HEK293 (cell line): ENCODE measurements around the gene WHRN.

Source experiments
- CTCF ChIA-PET: fragments of 350-600 bp; formaldehyde crosslinking; extraction: SDS; loops from one replicate; lab custom pipeline; 2021; ENCODE audit warnings: antibody characterized with exemption; lab: Yijun Ruan, JAX
- POLR2A ChIA-PET: fragments of 300-600 bp; formaldehyde crosslinking; extraction: SDS; loops from one replicate; lab custom pipeline; 2020; ENCODE audit warnings: antibody characterized with exemption, inconsistent platforms; lab: Yijun Ruan, JAX
- H3K27ac ChIP-seq: fragments of 200-500 bp; sonication (Bioruptor generic); 2 replicates; pipeline ENCODE4 v1.5.1; 2014; ENCODE audit warnings: low read depth, low read length, control low read depth, inconsistent platforms; ENCODE audit errors: extremely low read depth
- H3K36me3 ChIP-seq, 2 experiments: fragments of 200-500 bp in 1 of 2; sonication (Bioruptor generic) in 1 of 2; 1 replicate in 1 of 2; 2 replicates in 1 of 2; pipeline ENCODE4 v1.5.1; 2014 to 2017; ENCODE audit warnings: inconsistent platforms in 2 of 2, low read length in 2 of 2; ENCODE audit not compliant: control insufficient read depth in 2 of 2, insufficient read depth in 1 of 2
- H3K4me1 ChIP-seq: fragments of 200-500 bp; sonication (Bioruptor generic); 2 replicates; pipeline ENCODE4 v1.5.1; 2014; ENCODE audit warnings: mild to moderate bottlenecking, low read length, inconsistent platforms; ENCODE audit not compliant: control insufficient read depth, insufficient read depth
- H3K4me3 ChIP-seq: 2 replicates; pipeline ENCODE4 v1.5.1; 2011; ENCODE audit warnings: low read depth, mild to moderate bottlenecking, control low read depth, low read length, moderate library complexity
- H3K9me3 ChIP-seq: fragments of 200-500 bp; sonication (Bioruptor generic); 2 replicates; pipeline ENCODE4 v1.5.1; 2014; ENCODE audit warnings: low read depth, low read length, inconsistent platforms; ENCODE audit not compliant: control insufficient read depth, insufficient read depth
- KLF10 ChIP-seq: fragments of 450-650 bp; IDR thresholded peaks from 2 replicates; pipeline ENCODE4 v1.5.1; 2018; ENCODE audit warnings: missing biosample characterization, mild to moderate bottlenecking, missing genetic modification characterization
- OSR2 ChIP-seq: fragments of 450-650 bp; formaldehyde crosslinking; IDR thresholded peaks from 2 replicates; pipeline ENCODE4 v1.5.1; 2016; ENCODE audit warnings: missing biosample characterization, missing genetic modification characterization
- PRDM2 ChIP-seq: fragments of 450-650 bp; formaldehyde crosslinking; IDR thresholded peaks from 2 replicates; pipeline ENCODE4 v1.5.1; 2016; ENCODE audit warnings: missing biosample characterization, missing genetic modification characterization, borderline replicate concordance
- REPIN1 ChIP-seq: fragments of 450-650 bp; formaldehyde crosslinking; IDR thresholded peaks from 2 replicates; pipeline ENCODE4 v1.5.1; 2017; ENCODE audit warnings: missing biosample characterization, missing genetic modification characterization, low read depth
- SP2 ChIP-seq: fragments of 450-650 bp; formaldehyde crosslinking; IDR thresholded peaks from 2 replicates; pipeline ENCODE4 v1.5.1; 2016; ENCODE audit warnings: missing biosample characterization, missing genetic modification characterization
- SP3 ChIP-seq: fragments of 450-650 bp; formaldehyde crosslinking; IDR thresholded peaks from 2 replicates; pipeline ENCODE4 v1.5.1; 2016; ENCODE audit warnings: missing biosample characterization, missing genetic modification characterization
- ZBTB44 ChIP-seq: fragments of 450-650 bp; IDR thresholded peaks from 2 replicates; pipeline ENCODE4 v1.5.1; 2018; ENCODE audit warnings: missing biosample characterization, mild to moderate bottlenecking, missing genetic modification characterization
- ZNF10 ChIP-seq: fragments of 450-650 bp; formaldehyde crosslinking; IDR thresholded peaks from 2 replicates; pipeline ENCODE4 v1.5.1; 2017; ENCODE audit warnings: missing biosample characterization, missing genetic modification characterization
- ZNF169 ChIP-seq: fragments of 450-650 bp; formaldehyde crosslinking; IDR thresholded peaks from 2 replicates; pipeline ENCODE4 v1.5.1; 2016; ENCODE audit warnings: missing biosample characterization, missing genetic modification characterization
- ZNF174 ChIP-seq: fragments of 450-650 bp; formaldehyde crosslinking; IDR thresholded peaks from 2 replicates; pipeline ENCODE4 v1.5.0; 2017; ENCODE audit warnings: missing biosample characterization, mild to moderate bottlenecking, missing genetic modification characterization
- ZNF175 ChIP-seq: fragments of 450-650 bp; formaldehyde crosslinking; IDR thresholded peaks from 2 replicates; pipeline ENCODE4 v1.5.1; 2016; ENCODE audit warnings: missing biosample characterization, missing genetic modification characterization
- ZNF184 ChIP-seq: fragments of 450-650 bp; IDR thresholded peaks from 2 replicates; pipeline ENCODE4 v1.5.1; 2018; ENCODE audit warnings: missing biosample characterization, mild to moderate bottlenecking, missing genetic modification characterization
- ZNF24 ChIP-seq: fragments of 450-650 bp; formaldehyde crosslinking; IDR thresholded peaks from 2 replicates; pipeline ENCODE4 v1.5.1; 2016; ENCODE audit warnings: missing biosample characterization, missing genetic modification characterization
- ZNF324 ChIP-seq: fragments of 450-650 bp; formaldehyde crosslinking; IDR thresholded peaks from 2 replicates; pipeline ENCODE4 v1.5.1; 2016; ENCODE audit warnings: missing biosample characterization, missing genetic modification characterization
- ZNF416 ChIP-seq: fragments of 450-650 bp; formaldehyde crosslinking; IDR thresholded peaks from 2 replicates; pipeline ENCODE4 v1.5.1; 2016; ENCODE audit warnings: missing biosample characterization, missing genetic modification characterization
- ZNF514 ChIP-seq: fragments of 450-650 bp; formaldehyde crosslinking; IDR thresholded peaks from 2 replicates; pipeline ENCODE4 v1.5.1; 2016; ENCODE audit warnings: missing biosample characterization, missing genetic modification characterization
- ZNF555 ChIP-seq: fragments of 450-650 bp; formaldehyde crosslinking; conservative IDR thresholded peaks from 2 replicates; pipeline ENCODE4 v1.5.1; 2017; ENCODE audit warnings: missing biosample characterization, mild to moderate bottlenecking, missing genetic modification characterization, inconsistent platforms
- ZNF747 ChIP-seq: fragments of 450-650 bp; formaldehyde crosslinking; IDR thresholded peaks from 2 replicates; pipeline ENCODE4 v1.5.1; 2016; ENCODE audit warnings: missing biosample characterization, missing genetic modification characterization
- ZNF768 ChIP-seq: fragments of 450-650 bp; formaldehyde crosslinking; IDR thresholded peaks from 2 replicates; pipeline ENCODE4 v1.5.1; 2018; ENCODE audit warnings: missing biosample characterization, mild to moderate bottlenecking, missing genetic modification characterization
- ZNF830 ChIP-seq: fragments of 450-650 bp; IDR thresholded peaks from 2 replicates; pipeline ENCODE4 v1.5.0; 2018; ENCODE audit warnings: missing biosample characterization, missing genetic modification characterization, low read depth, mild to moderate bottlenecking, moderate library complexity
- ZNF837 ChIP-seq: fragments of 450-650 bp; formaldehyde crosslinking; IDR thresholded peaks from 2 replicates; pipeline ENCODE4 v1.5.1; 2016; ENCODE audit warnings: missing biosample characterization, missing genetic modification characterization
- ZSCAN16 ChIP-seq: fragments of 450-650 bp; formaldehyde crosslinking; IDR thresholded peaks from 2 replicates; pipeline ENCODE4 v1.5.1; 2016; ENCODE audit warnings: missing biosample characterization, missing genetic modification characterization
- ZSCAN30 ChIP-seq: fragments of 450-650 bp; IDR thresholded peaks from 2 replicates; pipeline ENCODE4 v1.5.1; 2018; ENCODE audit warnings: missing biosample characterization, mild to moderate bottlenecking, missing genetic modification characterization, moderate library complexity

WHRN gene

DNA sequence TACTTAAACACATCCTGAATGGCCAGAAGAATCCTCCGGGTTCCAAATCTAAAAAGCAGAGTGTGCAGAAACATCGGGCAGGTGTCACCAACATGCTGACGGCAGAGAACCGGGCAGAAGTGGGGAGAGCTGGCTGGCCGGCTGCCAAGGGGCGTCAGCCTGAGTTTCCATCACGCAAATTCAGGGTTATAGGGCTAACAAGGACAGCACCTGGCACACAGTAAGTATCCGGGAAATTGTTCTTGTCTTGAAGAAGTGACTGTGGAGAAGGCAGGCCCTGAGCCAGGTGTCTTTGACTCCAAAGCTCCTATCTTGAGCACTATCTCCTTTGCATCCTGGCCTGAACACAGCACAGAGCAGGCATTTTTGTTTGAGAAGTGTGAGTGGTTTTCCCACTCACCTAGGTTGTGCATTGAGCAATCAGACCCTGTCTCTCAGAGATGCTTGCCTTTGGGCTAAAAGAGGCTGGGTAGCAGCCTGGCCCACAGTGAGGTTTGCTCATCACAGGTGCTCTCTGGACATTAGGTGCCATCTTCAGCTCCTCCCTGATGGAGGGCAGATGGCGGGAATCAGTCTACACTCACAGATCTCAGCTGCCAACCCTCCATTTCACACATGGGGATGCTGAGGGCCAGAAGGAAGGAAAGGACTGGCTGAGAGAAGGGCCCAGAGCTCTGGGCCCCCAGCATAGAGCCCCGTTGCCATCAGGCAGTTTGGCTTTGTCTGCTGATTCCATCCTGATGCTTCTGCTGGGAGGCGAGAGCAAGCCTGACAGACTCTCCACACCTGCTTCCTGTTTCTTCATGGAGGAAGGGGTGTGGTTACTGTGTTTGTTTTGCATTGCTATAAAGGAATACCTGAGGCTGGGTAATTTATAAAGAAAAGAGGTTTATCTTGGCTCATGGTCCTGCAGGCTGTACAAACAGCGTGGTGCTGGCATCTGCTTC is 52.8 kb downstream of the WHRN start:
- Histone ChIP-seq H3K27ac (no peak overlapping the region), H3K4me3 (no peak overlapping the region), H3K9me3 (no peaks in the 10 kb centered on the region), H3K4me1 (no peaks in the 10 kb centered on the region), H3K36me3 (no peaks in the 10 kb centered on the region)
- POLR2A ChIA-PET = no interaction called here
- CTCF ChIA-PET = interaction anchor here (0.6 to 3.6 kb wide), 2 partner anchors 18 to 771 kb away, joined by 3 to 14 read pairs; no protein-coding TSS in a partner anchor
- TF ChIP-seq PRDM2 (tag by site-specific recombination) (no peak), ZNF768 (no peak), ZNF837 (tag by site-specific recombination) (no peak), ZNF830 (tag by site-specific recombination) (no peak), ZSCAN30 (no peak), KLF10 (tag by site-specific recombination) (no peak), ZNF324 (tag by site-specific recombination) (no peak), ZBTB44 (tag by site-specific recombination) (no peak), ZSCAN16 (tag by site-specific recombination) (no peak), OSR2 (no peak), ZNF174 (tag by site-specific recombination) (no peak), ZNF555 (tag by site-specific recombination) (no peak), SP3 (tag by site-specific recombination) (no peak), REPIN1 (tag by site-specific recombination) (no peak)

DNA sequence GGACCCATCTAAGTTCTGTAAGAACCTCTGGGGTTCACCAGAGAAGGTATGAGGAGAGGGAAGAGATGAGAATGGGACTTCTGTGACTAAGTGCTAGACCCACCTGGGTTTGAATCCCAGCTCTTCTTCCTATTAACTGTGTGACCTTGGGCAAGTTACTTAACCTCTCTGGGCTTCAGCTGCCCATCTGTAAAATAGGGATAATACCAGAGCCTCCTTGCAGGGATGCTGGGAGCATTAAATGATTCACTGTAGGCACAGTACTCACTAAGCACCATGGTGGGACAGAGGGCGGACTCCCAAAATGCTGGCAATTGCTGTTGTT is 53.6 kb downstream of the WHRN start:
- TF ChIP-seq ZNF555 (tag by site-specific recombination) (no peak), ZNF24 (tag by site-specific recombination) (no peak), ZNF175 (no peak), ZNF747 (no peak), ZNF169 (tag by site-specific recombination) (no peak), OSR2 (no peak), SP2 (tag by site-specific recombination) (no peak), ZNF514 (tag by site-specific recombination) (no peak), ZNF184 (no peak), ZNF416 (tag by site-specific recombination) (no peak), ZNF10 (tag by site-specific recombination) (no peak)
- no peak overlapping the region for H3K27ac ChIP-seq
- H3K36me3 ChIP-seq = no peaks in the 10 kb centered on the region
- no peaks in the 10 kb centered on the region for H3K4me1 ChIP-seq
- POLR2A ChIA-PET = no interaction called here
- no peaks in the 10 kb centered on the region for H3K9me3 ChIP-seq
- H3K4me3 ChIP-seq = no peak overlapping the region
- CTCF ChIA-PET = interaction anchor here (3.6 kb wide), 1 partner anchor 17 kb away, joined by 14 read pairs; no protein-coding TSS in a partner anchor
